ENCODE results near the gene CBLN1. TPM values are rescaled to one million over a fixed set of nuclear protein-coding genes. Genes with fewer than 3 reads are reported as not detected.

CBLN1 gene
- total RNA-seq, 1 donor from 2014 or later, result 11.3 TPM

DNA sequence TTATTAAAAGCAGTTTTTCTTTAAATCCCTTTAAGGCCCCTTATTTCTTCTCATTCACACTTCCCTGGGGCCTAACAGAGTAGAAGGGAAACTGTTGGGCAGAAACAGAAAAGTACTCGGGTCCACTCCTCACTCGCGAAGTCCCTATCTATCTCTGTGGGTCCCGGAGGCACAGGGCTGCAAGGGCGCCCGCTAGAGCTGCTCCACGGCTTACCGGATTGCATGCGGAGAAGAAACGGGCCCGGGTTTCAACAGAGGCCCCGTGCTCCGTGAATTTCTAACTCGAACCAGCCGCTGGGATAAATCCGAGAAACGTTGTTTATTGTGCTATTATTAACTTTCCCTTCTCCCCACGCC lies 4.3 kb downstream of the CBLN1 start:
- H3K4me1 Mint-ChIP-seq (ENCODE audit: unreplicated experiment), result no peaks in the 10 kb centered on the region
- H3K4me3 Mint-ChIP-seq, result no peak overlapping the region
- H3K27ac Mint-ChIP-seq, result no peak overlapping the region
- no peaks in the 10 kb centered on the region for H3K36me3 Mint-ChIP-seq
- no peaks in the 10 kb centered on the region for H3K9me3 Mint-ChIP-seq
- H3K27me3 Mint-ChIP-seq, result peaks cover 89% of the 10 kb centered on the region
- no peak for DNase-seq (ENCODE audit: extremely low spot score, unreplicated experiment)
- TF ChIP-seq, protein P1, sequence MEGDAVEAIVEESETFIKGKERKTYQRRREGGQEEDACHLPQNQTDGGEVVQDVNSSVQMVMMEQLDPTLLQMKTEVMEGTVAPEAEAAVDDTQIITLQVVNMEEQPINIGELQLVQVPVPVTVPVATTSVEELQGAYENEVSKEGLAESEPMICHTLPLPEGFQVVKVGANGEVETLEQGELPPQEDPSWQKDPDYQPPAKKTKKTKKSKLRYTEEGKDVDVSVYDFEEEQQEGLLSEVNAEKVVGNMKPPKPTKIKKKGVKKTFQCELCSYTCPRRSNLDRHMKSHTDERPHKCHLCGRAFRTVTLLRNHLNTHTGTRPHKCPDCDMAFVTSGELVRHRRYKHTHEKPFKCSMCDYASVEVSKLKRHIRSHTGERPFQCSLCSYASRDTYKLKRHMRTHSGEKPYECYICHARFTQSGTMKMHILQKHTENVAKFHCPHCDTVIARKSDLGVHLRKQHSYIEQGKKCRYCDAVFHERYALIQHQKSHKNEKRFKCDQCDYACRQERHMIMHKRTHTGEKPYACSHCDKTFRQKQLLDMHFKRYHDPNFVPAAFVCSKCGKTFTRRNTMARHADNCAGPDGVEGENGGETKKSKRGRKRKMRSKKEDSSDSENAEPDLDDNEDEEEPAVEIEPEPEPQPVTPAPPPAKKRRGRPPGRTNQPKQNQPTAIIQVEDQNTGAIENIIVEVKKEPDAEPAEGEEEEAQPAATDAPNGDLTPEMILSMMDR (conservative IDR thresholded peaks at IDR 0.05), result no peak

DNA sequence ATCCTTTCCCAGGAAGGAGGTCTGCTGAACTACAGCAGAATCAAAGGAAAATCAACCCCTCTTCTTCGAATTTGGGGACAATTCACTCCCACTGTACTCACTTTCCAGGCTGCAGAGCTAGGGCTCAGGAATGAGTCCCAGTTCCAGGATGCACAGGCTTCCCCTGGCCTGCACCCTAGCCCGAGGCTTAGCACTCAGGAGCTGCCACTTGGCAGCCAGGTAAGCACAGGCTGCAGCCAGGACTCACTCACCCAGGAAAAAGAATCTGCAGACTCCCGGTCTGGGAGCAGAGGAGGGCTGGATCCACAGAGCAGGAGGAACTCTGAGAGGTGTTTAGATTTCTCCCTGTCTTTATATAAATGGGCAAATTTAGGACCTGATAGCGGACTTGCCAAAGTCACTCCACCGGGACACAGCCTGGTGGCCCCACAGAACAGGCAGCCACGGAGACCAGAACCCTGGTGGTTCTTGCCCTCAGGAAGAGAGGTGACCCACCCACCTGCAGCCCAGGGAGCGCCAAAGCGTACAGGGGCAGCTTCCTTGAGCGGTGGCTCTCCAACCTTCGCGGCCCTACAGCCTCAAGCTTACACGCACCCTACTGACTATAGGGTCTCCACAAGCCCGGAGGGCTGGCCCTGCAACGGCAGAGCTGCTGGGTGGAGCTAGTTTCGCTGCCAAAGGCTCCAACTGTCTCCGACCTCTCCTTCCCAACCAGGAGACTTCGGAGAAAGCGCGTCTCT lies 4.8 kb downstream of the CBLN1 start:
- no peaks in the 10 kb centered on the region for H3K4me1 Mint-ChIP-seq (ENCODE audit: unreplicated experiment)
- H3K36me3 Mint-ChIP-seq, result no peaks in the 10 kb centered on the region
- no peak for DNase-seq (ENCODE audit: extremely low spot score, unreplicated experiment)
- no peaks in the 10 kb centered on the region for H3K9me3 Mint-ChIP-seq
- TF ChIP-seq, protein P1 (conservative IDR thresholded peaks at IDR 0.05), result no peak
- no peak overlapping the region for H3K4me3 Mint-ChIP-seq
- H3K27ac Mint-ChIP-seq, result no peak overlapping the region
- H3K27me3 Mint-ChIP-seq, result peaks cover 94% of the 10 kb centered on the region

DNA sequence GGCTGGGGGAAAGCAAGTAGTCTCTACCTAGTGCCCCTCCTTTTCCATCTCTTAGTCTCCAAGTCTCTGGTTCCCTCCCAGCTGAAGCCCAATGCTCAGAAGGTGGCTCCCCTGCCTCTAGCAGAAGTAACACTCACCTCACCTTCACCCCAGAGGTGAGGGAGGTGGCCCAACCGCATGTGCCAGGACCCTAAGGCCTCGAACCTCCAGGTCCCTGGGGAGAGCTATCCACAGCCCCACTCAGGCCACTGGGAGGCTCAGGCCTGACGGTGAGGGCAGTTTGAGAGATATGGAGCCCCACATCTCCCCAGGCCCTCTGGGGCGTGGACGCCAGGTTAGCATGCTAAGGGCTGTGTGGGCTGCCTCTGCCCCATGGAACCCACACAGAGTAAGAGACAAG lies 5.8 kb downstream of the CBLN1 start:
- TF ChIP-seq, protein P1 (conservative IDR thresholded peaks at IDR 0.05), result no peak
- Mint-ChIP-seq H3K36me3 (no peaks in the 10 kb centered on the region), H3K27me3 (peaks cover 98% of the 10 kb centered on the region), H3K4me1 (ENCODE audit: unreplicated experiment) (no peaks in the 10 kb centered on the region), H3K9me3 (no peaks in the 10 kb centered on the region), H3K27ac (no peak overlapping the region), H3K4me3 (no peak overlapping the region)
- DNase-seq (ENCODE audit: extremely low spot score, unreplicated experiment), result no peak

DNA sequence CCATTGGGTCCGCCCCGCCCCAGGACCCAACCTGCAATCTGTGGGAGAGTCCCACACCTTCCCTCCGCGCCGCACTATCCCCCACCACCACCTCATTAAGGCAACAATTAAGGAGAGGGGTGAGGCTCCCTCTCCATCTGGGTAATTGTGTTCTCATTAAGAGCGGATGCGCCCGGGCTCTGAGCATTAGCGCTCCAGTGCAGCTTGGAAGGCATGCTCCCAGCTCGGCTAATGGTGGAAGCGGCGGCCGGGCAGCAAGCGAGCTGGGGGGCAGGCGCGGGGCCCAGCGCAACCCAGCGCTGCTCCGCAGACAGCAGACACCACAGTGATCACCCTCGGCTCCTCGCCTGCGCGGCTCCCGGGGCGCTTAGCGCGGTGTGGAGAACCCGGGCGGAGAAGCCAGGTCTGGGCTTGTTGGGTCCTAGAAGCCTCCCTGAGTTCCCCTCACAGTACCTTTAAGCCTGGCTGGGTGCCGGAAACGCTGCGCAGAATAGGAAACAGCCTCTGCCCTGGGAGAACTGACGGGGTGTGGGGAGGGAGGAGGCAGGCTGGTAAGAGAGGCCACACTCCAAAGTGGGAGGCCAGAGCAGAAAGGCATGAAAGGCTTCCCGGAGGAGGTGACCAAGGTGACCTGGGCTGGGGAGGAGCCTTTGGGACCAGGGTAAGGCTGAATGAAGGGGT lies 6.4 kb downstream of the CBLN1 start:
- peaks cover 97% of the 10 kb centered on the region for H3K27me3 Mint-ChIP-seq
- H3K27ac Mint-ChIP-seq, result no peak overlapping the region
- no peak overlapping the region for H3K4me3 Mint-ChIP-seq
- H3K4me1 Mint-ChIP-seq (ENCODE audit: unreplicated experiment), result no peaks in the 10 kb centered on the region
- no peak for DNase-seq (ENCODE audit: extremely low spot score, unreplicated experiment)
- no peaks in the 10 kb centered on the region for H3K36me3 Mint-ChIP-seq
- H3K9me3 Mint-ChIP-seq, result no peaks in the 10 kb centered on the region
- TF ChIP-seq, protein P1 (conservative IDR thresholded peaks at IDR 0.05), result no peak

DNA sequence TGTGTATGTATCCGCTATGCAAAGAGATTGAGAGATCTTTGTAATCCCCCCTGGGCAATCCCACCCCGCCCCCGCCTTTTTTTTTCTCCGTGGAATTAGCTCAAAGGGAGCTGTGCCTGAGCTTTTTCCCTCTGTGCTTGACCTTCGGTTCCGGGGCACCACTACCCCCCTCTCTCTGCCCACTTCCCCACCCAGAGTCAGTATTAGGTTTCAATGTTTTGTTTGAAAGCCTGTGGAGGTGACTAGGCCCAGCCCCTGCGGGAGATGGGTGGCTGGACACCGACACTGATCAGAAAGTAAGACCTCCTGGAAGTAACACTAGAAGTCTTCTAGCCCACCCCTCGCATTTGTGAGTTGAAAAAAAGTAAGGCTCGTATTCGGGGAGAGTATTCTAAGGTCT lies 7.0 kb downstream of the CBLN1 start:
- Mint-ChIP-seq H3K27me3 (peaks cover 96% of the 10 kb centered on the region), H3K9me3 (no peaks in the 10 kb centered on the region), H3K4me1 (ENCODE audit: unreplicated experiment) (no peaks in the 10 kb centered on the region), H3K36me3 (no peaks in the 10 kb centered on the region), H3K27ac (no peak overlapping the region), H3K4me3 (no peak overlapping the region)
- no peak for DNase-seq (ENCODE audit: extremely low spot score, unreplicated experiment)
- TF ChIP-seq, protein P1 (conservative IDR thresholded peaks at IDR 0.05), result no peak

Measured in type B pancreatic cell (in vitro differentiated cells).